ENCODE data around the gene MNAT1.

The MNAT1 gene

GRCh38 chr14:60893911-60894310 lies 159.3 kb downstream of the MNAT1 start:
- no peak for DNase-seq

GRCh38 chr14:60904381-60904780 lies 169.8 kb downstream of the MNAT1 start:
- DNase-seq, result no peak

GRCh38 chr14:60905923-60906322 lies 171.4 kb downstream of the MNAT1 start:
- DNase-seq, result peak; percentile 44

- DNase-seq, result no peak
Observed at GRCh38 chr14:60915781-60916180, 181.2 kb downstream of the MNAT1 start.

- peak; percentile 55 for DNase-seq
Observed at GRCh38 chr14:60922050-60922449, 187.5 kb downstream of the MNAT1 start.

- DNase-seq, result no peak
Observed at GRCh38 chr14:60925286-60925685, 190.7 kb downstream of the MNAT1 start.

GRCh38 chr14:60926002-60926401 lies 191.4 kb downstream of the MNAT1 start:
- no peak for DNase-seq

GRCh38 chr14:60931218-60931617 lies 196.7 kb downstream of the MNAT1 start:
- DNase-seq, result no peak

GRCh38 chr14:60933920-60934655 lies 199.5 kb downstream of the MNAT1 start:
- no peak for DNase-seq

- no peak for DNase-seq
Observed at GRCh38 chr14:60935319-60935718, 200.8 kb downstream of the MNAT1 start.

- peak; percentile 9 for DNase-seq
Observed at GRCh38 chr14:60943637-60944032, 209.1 kb downstream of the MNAT1 start.

GRCh38 chr14:60944204-60944603 lies 209.6 kb downstream of the MNAT1 start:
- DNase-seq, result no peak

GRCh38 chr14:60945984-60946383 lies 211.4 kb downstream of the MNAT1 start:
- DNase-seq, result peak; percentile 47

GRCh38 chr14:60946773-60947172 lies 212.2 kb downstream of the MNAT1 start:
- DNase-seq, result no peak

- peak; percentile 24 for DNase-seq
Observed at GRCh38 chr14:60951776-60952435, 217.3 kb downstream of the MNAT1 start.

- no peak for DNase-seq
Observed at GRCh38 chr14:60956202-60956601, 221.6 kb downstream of the MNAT1 start.

GRCh38 chr14:60956632-60957031 lies 222.1 kb downstream of the MNAT1 start:
- no peak for DNase-seq

GRCh38 chr14:60958146-60958545 lies 223.6 kb downstream of the MNAT1 start:
- DNase-seq, result no peak

GRCh38 chr14:60963761-60964160 lies 229.2 kb downstream of the MNAT1 start:
- DNase-seq, result no peak

GRCh38 chr14:60964904-60965303 lies 230.3 kb downstream of the MNAT1 start:
- peak; percentile 62 for DNase-seq

- peak; percentile 76 for DNase-seq
Observed at GRCh38 chr14:60965402-60965801, 230.8 kb downstream of the MNAT1 start.

- no peak for DNase-seq
Observed at GRCh38 chr14:60968099-60968498, 233.5 kb downstream of the MNAT1 start.

- no peak for DNase-seq
Observed at GRCh38 chr14:60968671-60969070, 234.1 kb downstream of the MNAT1 start.

GRCh38 chr14:60970146-60970545 lies 235.6 kb downstream of the MNAT1 start:
- DNase-seq, result no peak

- no peak for DNase-seq
Observed at GRCh38 chr14:60971271-60971670, 236.7 kb downstream of the MNAT1 start.

All from fibroblast of skin of right biceps (primary cell).